Activated T-cell treated with anti-CD3 and anti-CD28 coated beads, Interleukin-2, amount 50 U/mL, for 48 hours (primary cell): ENCODE results near the gene ASPSCR1.
"Not testable (repeated sequence)": the region's sequence is repeated elsewhere in the genome, so short reads cannot be mapped to it uniquely, and the experiment has no call there.

Experiments used
- DNase-seq, 2 experiments: peaks; one replicate each; pipeline ENCODE4 v3.0.0-alpha.2; 2020

ASPSCR1 gene

DNA sequence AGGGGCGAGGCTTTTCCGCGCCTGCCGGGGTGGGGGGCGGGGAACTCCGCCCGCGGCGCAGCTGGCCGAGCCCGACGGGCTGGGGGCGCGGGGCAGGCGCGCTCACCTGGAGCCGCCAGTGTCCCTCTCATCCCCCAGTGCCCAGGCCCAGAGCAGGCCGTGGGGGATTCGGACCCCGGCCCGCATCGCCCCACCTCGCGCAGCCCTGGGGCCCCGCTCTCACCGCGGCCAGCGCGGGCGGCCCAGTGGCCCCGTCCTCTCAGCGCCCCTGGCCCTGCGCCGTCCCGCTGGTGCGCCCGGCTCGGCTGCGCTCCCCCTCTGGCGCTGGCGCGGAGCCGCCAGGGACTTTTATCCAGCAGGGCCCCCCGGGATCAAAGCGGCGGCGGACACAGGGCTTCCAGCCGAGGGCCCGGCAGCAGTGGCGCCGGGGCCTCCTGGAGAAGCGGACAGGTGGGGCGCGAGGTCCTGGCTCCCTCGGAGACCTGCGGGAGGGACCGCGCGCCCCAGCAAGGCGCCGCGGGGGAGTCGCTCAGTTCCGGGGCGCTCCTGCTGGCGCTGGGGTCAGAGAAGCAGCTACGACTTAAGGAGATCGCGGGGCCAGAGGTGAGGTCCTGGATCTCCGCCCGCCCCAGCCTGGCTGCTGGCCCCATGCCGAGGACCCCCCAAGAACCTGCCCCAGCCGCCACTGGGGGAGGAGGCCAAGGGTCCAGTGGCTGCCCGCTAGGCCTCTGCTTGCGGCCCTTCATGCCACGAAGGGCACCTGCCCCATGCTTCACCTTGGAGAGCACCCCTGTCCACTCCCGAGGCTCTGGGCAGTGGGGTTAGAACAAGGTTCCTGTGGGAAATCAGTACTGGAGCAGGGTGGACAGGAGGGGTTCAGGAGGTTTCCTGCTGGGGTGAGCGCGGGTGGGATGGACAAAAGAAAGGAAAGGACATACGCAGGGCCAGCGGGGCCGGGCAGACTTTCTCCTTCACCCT lies 15.6 kb upstream of the ASPSCR1 start:
- no peak for DNase-seq

DNA sequence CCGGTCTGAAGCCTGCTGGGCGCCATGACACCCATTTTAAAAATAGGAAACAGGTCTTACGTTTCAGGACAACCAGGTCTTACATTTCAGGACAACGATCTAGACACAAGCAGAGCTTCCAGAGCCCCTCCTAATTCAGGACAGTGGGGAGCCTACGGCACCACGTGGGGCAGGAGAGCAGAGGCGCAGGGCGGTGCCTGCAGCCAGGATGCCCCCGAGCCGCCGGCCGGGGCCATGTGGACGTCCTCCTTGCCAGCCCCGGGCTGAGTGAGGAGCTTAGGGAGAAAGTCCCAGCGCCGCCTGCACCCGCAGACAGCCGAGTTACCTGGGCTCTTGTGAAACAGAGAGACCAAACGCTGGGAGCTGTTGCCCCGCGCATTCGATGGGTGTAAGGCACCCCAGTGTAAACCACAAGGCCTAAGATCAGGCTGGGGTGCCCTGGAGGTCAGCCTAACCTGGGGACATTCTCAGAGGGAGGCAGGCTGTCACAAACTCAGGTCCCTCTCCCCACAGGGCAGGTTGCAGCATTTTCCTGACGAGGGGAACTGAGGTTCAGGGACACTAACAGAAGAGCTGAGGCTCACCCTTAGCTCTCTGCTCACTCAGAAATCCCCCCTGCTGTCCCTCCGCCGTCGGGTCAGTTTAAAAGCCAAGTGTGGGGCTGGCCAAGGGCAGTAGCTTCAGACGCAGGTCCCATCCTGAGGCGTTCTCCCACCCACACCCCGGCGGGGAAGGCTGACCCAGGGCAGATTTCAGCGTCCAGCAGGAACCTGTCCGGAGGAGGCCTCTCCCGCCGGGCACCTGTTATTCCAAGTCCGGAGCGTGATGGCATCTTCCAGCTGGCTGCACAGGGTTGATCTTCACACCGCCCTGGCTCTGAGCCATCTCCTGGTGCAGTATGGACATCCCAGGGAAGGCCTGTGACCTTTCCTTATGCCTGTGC lies 14.7 kb upstream of the ASPSCR1 start:
- DNase-seq = no peak

DNA sequence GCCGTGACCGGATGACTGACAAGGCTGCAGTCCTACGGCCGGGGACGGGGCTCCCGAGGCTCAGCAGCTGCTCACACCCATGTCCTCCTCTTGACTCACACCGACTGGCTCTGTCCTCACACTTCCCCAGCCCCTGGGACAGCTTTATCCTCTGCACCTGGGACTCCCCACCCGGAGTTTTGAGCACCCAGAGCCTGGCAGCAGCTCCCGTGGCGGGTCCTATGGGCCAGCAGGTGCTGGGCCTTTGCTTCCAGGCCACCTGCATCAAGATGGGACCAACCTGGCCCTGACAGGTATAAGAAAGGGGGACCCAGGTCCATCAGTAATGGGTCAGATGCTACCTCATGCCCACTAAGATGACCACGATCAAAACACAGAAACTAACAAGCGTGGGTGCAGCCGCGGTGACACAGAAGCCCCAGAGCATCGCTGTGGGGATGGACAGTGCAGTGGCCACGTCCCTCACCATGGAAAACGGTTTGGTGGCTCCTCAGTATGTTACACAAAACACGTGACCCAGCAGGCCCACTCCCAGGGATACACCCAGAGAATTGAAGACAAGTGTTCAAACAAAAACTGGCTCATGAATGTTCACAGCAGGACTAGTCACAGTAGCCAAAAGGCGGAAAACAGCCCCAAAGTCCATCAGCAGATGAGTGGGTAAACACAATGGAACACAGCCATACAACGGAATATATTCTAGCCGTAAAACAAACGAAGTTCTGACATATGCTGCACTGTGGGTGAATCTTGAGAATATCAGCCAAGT lies 13.2 kb upstream of the ASPSCR1 start:
- no peak for DNase-seq

DNA sequence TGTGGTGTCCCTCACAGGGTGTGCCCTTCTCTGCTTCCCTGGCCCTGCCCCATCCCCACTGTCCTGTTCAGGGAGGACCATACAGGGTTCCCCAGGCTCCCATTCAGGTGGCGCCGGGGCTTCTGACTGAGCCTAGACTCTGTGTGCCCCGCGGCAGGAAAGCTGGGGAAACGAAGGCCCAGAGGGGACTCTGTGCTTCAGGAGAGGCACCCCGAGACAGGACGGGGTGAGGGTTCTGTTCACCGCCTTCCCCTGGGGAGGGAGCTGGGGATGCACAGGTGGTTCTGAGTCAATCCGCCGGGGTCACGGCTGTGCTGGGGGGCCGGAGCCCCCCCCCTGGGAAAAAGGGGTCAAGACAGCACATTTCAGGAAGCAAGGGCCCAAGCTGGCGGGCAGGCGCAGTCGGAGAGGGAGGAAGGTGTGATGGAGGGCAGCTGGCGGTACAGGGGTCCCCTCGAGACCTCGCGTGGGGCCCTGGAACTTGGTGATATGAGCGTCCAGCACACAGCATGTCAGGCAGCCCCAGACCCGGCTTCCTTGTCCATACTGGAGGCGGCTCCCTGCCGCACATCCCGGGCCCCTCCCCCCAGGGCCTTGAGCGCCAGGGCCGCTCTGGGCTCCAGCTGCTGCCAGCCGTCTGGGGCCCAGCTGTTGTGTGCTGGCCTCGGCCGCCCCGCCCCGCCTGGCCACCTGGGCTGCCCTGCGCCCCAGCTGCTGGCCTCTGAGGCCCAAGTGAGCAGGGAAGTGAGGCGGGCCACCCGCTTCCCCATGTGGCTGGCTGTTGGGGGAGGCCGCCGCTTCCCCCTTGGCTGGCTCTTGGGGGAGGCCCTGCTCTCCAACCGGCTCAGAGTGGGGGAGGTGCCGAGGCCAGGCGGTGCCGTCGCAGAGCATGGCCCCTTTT lies 10.8 kb upstream of the ASPSCR1 start:
- DNase-seq = no peak

DNA sequence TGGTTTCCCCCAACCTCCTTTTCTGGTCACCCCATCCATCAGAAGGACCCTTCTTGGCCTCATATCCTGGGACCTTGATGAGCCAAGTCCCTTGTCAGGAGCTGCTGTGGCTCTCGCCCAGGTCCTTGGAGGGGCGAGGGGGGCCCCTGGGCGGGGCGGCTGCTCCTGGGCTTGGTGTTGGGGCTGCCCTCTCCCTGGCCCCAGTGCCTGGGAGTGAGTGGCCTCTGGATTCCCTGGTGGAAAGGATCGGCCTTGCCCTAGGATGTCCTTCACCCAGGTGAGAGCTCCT lies 10.2 kb upstream of the ASPSCR1 start:
- no peak for DNase-seq

DNA sequence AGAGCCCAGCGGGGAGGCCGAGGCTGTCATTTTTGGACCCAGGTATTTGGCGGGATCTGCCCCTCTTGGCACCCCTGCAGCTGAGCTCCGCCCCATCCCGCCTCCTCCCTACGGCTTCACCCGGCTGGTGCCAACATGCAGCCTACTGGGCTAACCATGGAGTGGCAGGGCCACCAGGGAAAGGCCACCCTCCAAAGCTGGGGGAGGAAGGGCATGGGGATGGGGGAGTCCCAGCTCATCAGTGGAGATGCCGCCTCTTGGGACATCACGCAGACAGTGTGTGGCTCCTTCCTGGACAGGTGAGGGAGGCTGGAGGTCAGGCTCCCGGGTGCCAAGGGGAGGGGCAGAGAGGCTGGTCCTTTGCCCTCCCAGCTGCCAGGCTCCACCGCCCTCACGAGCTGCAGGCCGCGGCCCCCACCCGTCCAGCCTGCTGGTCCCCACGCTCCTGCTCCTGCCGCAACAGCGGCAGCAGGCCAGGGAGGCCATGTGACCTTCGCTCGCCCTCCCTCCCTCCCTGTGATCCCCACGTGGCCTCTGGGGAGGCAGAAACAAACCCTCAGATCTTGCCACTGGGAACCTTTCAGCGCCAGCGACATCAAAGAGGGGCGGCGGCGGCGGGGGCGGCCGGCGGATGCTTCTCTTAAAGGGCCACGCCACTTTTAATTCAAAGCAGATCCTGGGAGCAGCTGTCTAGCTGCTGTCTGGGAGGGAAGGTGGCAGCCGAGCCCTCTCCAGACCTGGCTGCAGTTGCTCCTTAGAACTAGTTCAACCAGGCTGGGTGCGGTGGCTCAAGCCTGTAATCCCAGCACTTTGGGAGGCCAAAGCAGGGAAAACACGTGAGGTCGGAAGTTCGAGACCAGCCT lies 9.7 kb upstream of the ASPSCR1 start:
- DNase-seq = peak; percentile 92 to 93

DNA sequence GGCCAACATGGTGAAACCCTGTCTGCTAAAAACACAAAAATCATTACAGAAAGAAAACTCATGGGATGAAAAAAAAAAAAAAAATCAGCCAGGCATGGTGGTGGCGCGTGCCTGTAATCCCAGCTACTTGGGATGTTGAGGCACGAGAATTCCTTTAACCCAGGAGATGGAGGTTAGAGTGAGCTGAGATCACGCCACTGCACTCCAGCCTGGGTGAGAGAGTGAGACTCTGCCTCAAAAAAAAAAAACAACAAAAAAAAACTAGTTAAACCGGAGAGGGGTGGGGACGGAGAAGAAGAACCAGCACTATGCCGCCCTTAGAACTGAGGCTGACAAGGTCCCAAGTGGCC lies 9.1 kb upstream of the ASPSCR1 start:
- DNase-seq = no peak

DNA sequence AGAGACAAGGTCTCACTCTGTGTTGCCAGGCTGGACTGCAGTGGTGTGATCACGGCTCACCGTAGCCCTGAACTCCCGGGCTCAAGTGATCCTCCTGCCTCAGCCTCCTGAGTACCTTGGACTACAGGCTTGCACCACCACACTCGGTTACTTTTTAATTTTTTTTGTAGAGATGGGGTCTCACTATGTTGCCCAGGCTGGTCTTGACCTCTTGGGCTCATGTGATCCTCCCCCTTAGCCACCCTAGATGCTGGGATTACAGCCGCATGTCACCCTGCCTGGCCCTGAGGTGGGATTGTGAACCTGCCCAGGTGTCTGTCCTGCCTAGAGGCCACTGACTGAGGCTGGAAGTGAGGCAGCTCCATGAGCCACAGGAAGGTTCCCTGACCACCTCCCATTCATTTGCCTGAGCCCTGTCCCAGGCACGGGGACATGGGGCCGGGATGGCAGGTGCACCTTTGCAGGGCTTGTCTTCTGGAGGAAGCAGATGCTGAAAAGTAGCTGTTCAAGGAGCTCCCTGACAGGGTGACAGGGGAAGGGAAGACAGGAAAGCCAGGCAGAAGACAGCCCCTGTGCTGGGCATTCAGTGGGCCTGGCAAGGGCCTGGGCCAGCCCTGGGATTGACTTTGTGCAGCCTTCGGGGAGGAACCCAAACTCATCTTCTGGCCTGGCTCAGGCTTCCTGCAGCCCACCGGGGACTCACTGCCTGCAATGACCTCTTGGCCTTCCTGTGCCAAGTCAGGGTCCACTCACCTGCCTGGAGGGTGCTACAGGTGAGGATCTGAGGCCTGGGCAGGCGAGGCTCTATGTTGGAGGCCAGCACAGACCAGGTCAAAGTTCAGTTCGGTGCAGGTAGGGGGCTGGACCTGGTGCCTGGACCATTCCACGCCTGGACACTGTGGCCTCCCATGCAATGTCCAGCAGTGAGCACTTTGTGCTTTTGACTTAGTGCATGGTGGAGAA lies 8.3 kb upstream of the ASPSCR1 start:
- no peak for DNase-seq

DNA sequence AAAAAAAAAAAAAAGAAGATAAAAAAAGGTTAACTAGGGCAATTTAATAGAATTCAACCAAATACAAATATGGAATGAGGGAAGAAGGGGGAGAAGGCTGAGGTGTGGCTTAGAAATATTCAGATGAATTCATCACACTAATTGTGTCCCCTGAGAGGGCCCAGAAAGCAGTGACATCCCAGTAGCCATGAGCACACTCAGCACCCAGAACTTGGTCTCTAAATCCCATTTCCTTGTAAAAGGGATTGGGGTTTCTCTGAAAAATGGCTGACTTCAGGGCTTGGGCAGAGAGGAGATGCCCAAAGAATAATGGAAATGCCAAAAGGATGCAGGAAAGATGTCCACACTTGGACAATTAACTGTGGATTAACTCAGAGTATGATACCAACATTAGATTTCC lies 4.0 kb upstream of the ASPSCR1 start:
- no peak for DNase-seq

DNA sequence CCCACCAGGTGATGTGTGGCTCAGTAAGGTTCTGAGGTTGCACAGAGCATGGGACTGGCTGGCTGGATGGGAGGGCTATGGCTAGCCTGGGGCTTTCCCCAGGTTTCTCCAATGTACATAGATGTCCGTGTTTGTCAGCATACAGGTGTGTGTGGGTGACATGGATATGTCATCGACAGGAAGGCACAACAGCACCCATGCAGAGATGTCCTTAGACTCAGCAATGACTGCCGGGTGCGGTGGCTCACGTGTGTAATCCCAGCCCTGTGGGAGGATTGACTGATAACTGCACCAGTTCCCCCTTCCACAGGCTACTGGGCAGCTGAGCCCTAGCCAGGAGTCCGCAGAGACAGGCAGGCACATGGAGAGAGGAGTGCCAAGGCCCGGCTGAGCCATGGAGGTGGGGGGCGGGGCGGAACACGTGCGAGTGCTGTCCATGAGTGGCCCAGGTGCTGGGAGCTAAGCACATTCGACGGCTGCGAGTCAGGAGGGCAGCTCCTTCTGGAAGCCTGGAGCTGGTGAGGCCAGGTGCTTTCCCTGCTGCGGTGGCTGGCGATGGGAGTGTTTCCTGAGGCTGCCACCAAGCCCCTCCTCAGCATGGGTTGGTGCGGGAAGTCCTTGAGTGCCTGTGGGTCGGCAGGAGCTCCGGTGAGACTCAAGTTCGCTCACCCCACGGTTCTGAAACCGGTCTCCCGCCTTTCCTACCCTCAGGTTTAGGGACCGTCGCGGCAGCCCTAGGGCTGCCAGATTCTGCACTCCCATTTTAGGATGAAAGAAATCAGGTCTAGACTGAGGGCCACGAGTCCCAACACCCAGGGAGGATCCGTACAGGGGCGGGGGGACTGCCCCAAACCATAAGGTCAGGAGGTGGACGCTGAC lies 858 bp upstream of the ASPSCR1 start:
- peak; percentile 70 to 73 for DNase-seq

DNA sequence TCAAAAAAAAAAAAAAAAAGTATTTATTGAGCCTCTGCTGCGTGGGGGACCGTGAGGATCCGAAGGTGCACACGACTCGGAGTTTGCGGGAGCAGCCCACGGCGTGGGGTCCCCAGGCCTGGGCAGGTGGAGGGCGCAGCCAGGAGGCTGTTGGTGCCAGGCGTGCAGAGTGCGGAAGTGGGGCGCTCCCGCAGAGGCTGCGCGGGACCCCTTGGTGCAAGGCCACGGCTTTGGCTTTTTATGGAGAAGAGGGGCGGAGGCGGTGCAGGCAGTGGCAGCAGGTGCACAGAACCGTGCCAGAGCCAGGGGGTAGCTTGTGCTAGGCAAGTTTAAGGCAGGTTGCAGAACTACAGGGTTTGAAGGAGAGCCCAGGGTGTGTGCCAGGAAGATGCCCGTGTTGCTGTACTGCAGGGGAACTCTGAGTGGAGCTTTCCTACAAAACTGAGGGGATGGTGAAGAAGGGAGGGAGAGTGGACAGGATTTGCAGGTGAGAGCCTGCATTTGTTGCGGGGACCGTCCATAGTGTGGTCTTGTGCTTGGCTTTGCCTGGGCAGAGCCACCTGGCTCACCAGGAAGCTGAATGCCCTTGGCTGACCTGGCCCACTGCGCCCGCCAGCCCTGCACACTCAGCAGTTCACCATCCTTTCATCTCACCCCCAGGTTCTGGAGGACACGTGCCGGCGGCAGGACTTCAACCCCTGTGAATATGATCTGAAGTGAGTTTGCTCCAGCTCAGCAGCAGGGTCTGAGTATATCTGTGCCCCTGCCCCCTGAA lies 1.3 kb downstream of the ASPSCR1 start:
- no peak for DNase-seq

DNA sequence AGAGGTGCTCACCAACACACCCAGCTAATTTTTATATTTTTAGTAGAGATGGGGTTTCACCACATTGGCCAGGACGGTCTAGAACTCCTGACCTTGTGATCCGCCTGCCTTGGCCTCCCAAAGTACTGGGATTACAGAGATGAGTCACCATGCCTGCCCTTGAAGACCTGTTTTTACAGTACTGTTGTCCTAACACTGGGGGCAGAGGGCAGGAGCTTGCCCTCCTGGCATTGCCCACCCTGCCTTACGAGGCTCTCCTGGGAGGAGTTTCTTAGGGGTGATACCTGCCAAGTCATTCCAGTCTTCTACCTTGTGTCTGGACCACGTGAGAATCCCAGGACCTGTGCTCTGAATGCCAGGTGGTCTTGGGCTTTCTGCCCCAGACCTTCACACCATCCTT lies 2.7 kb downstream of the ASPSCR1 start:
- DNase-seq = no peak

DNA sequence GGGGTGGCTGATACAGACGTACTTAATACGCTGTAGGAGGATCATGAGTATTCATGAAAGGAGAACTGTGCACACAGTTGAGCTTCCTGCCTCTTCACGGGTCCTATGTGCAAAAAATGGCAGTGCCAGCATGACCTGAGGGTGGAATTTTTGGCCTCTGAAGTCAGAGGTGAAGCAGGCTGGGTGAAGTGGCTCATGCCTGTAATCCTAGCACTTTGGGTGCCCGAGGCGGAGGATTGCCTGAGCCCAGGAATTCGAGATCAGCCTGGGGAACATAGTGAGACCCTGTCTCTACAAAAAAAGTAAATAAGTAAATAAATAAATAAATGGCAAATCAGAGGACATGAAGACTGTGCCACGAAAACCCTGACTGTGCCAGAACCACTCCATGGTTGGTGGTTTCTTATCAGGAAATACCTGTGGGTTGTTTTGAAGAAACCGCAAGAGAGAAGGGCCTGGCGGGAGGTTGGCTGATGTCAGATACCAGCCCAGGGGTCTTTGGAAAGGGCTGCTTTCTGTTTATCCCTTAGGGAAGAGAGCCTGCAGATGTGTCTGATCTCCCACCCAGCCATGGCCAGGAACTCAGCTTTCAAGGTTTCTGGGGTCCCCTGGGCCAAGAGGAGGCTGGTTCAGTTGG lies 3.4 kb downstream of the ASPSCR1 start:
- no peak for DNase-seq

DNA sequence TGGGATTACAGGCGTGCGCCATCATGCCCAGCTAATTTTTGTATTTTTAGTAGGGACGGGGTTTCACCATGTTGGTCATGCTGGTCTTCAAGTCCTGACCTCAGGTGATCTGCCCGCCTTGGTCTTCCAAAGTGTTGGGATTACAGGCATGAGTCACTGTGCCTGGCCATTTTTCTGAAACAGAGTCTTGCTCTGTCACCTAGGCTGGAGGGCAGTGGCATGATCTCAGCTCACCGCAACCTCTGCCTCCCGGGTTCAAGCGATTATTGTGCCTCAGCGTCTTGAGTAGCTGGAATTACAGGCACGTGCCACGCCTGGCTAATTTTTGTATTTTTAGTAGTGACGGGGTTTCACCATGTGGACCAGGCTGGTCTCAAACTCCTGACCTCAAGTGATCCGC lies 4.1 kb downstream of the ASPSCR1 start:
- not testable (repeated sequence) for DNase-seq

DNA sequence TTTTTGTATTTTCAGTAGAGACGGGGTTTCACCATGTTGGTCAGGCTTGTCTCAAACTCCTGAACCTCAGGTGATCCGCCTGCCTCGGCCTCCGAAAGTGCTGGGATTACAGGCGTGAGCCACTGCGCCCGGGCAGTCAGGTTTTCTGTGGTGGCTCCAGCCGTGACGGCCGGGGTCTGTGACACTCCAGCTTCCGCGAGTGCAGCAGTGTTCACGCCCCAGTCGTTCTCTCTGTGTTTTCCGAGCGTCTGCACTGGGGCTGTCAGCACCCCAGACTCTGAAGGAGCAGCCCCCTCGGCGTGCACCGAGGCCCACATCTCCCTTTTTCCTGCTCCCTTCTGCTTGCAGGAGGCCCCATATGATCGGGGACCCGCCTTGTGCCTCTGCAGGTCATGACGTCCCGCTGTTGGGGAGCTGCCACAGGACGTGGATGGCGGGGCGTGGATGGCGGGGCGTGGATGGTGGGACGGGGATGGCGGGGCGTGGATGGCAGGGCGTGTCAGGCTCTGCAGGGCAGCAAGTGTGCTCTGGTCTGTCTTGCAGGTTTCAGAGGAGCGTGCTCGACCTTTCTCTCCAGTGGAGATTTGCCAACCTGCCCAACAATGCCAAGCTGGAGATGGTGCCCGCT lies 5.7 kb downstream of the ASPSCR1 start:
- no peak for DNase-seq

DNA sequence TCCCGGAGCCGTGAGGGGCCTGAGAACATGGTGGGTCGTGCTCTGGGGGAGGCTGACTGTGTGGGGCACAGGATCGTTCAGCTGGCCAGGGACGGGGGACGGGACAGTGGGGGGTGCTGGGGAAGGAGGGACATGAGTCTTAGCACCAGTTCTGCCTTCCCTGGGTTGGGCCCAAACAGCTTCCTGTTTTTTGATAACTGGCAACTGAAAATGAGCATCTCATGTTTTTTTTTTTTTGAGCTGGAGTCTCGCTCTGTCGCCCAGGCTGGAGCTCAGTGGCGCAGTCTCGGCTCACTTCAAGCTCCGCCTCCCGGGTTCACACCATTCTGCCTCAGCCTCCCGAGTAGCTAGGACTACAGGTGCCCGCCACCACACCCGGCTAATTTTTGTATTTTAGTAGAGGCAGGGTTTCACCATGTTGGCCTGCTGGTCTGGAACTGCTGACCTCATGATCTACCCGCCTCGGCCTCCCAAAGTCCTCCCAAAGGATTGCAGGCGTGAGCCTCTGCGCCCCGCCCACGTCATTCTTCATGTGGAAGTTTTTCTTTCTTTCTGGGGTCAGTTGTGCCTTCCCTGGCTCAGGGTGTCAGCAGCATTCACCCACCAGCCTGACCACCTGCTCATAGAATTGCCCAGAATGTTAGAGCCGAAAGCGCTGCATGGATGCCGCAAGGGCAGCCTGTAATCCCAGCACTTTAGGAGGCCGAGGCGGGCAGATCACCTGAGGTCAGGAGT lies 6.4 kb downstream of the ASPSCR1 start:
- no peak for DNase-seq
